Kidney (tissue), 14 donors: ENCODE measurements around the gene AGO1. TPM values are rescaled to one million over a fixed set of nuclear protein-coding genes. Genes with fewer than 3 reads are reported as not detected.
"Not testable (repeated sequence)": the region's sequence is repeated elsewhere in the genome, so short reads cannot be mapped to it uniquely, and the experiment has no call there.

Experiments used
- DNase-seq, 5 donors: peaks; one replicate each; pipeline ENCODE4 v3.0.0-alpha.2; 2013 to 2020
- FAIRE-seq: peaks from 2 replicates; lab custom pipeline; 2012; peaks lifted over from hg19 to GRCh38; lab: Jason Lieb, UNC
- H3K27ac ChIP-seq, 2 donors: one replicate each; pipeline ENCODE4 v1.7.0; 2013; ENCODE audit warnings: low read depth in 2 of 2, low read length in 2 of 2, inconsistent platforms in 1 of 2
- H3K27me3 ChIP-seq: one replicate; pipeline ENCODE4 v1.7.1; 2013; ENCODE audit warnings: low read length, inconsistent platforms; ENCODE audit not compliant: control insufficient read depth, insufficient read depth
- H3K36me3 ChIP-seq, 3 donors: one replicate each; pipeline versions ENCODE4 v1.7.0 to v1.7.1; 2013; ENCODE audit warnings: low read length in 3 of 3, control low read depth in 1 of 3, inconsistent platforms in 1 of 3; ENCODE audit not compliant: insufficient read depth in 3 of 3, control insufficient read depth in 2 of 3
- H3K4me1 ChIP-seq, 3 donors: one replicate each; pipeline versions ENCODE4 v1.7.0 to v1.7.1; 2013; ENCODE audit warnings: low read length in 3 of 3, inconsistent platforms in 1 of 3, low read depth in 1 of 3; ENCODE audit not compliant: control insufficient read depth in 2 of 3, insufficient read depth in 2 of 3
- H3K4me3 ChIP-seq, 3 donors: one replicate each; pipeline versions ENCODE4 v1.7.0 to v1.8.1; 2013; ENCODE audit warnings: low read length in 3 of 3, control low read depth in 1 of 3, inconsistent platforms in 1 of 3
- H3K9ac ChIP-seq, 3 donors: one replicate each; pipeline versions ENCODE4 v1.7.0 to v1.7.1; 2013; ENCODE audit warnings: low read length in 3 of 3, control low read depth in 1 of 3, inconsistent platforms in 1 of 3
- H3K9me3 ChIP-seq, 3 donors: one replicate each; pipeline versions ENCODE4 v1.7.0 to v1.7.1; 2013; ENCODE audit warnings: low read length in 3 of 3, control low read depth in 1 of 3, inconsistent platforms in 1 of 3; ENCODE audit not compliant: control insufficient read depth in 2 of 3, insufficient read depth in 1 of 3
- intact Hi-C: fragments of 100-400 bp; cut with DNase I; formaldehyde crosslinking; loops from one replicate; pipeline ENCODE4 v1.11.1; 2022
- polyA plus RNA-seq: library from polyadenylated mRNA; stranded (reverse); fragments of 350-450 nt; fragmentation: Illumina TruSeq; extraction: RNeasy Lipid Tissue Mini Kit (QIAGEN cat#74804); gene quantifications from one replicate; pipeline ENCODE4 v1.2.3, GENCODE V29; 2014; ENCODE audit warnings: low read depth, low replicate concordance; ENCODE audit not compliant: insufficient read depth
- total RNA-seq: library from RNA; stranded (reverse); fragmentation: NEBNext Ultra II Directional; extraction: Animal tissue kit (Norgen Biotek cat#: 25700); gene quantifications from one replicate; pipeline ENCODE4 v1.2.1, GENCODE V29; 2021
- TF ChIP-seq, protein P1 (sequence below): IDR thresholded peaks from 3 replicates; pipeline ENCODE4 v1.5.1; 2012; ENCODE audit warnings: mild to moderate bottlenecking, moderate library complexity, borderline replicate concordance; ENCODE audit not compliant: insufficient read depth; ENCODE audit errors: extremely low read depth
- donor health status: control.
- donor health status: control.
- donor health status: control.
- donor health status: control.
- donor health status: control.
- donor health status: DM: yes; HTN: yes; CAD: no.
- donor health status: Normal renal cell carcinoma (clear cell type).

The AGO1 gene
- total and polyA plus RNA-seq, 2 donors from 2014 or later = 3.3 to 21.4 TPM

DNA sequence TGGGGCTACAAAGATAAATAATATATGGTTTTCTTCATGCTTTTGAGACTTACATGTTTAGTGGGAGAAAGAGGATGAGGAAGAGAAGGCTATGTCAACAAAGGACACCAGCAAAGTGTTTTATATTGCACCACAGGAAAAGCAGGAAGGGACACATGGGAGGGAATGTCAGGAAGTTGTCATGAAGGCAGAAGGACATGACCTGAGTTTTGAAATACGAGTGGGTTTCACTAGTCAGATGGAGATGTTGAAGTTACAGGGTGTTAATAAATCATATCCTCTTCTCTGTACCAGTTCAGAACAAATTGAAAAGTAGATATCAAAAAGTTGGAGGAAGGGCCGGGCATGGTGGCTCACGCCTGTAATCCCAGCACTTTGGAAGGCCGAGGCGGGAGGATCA, 18.2 kb upstream of the AGO1 start:
- TF ChIP-seq, protein P1, sequence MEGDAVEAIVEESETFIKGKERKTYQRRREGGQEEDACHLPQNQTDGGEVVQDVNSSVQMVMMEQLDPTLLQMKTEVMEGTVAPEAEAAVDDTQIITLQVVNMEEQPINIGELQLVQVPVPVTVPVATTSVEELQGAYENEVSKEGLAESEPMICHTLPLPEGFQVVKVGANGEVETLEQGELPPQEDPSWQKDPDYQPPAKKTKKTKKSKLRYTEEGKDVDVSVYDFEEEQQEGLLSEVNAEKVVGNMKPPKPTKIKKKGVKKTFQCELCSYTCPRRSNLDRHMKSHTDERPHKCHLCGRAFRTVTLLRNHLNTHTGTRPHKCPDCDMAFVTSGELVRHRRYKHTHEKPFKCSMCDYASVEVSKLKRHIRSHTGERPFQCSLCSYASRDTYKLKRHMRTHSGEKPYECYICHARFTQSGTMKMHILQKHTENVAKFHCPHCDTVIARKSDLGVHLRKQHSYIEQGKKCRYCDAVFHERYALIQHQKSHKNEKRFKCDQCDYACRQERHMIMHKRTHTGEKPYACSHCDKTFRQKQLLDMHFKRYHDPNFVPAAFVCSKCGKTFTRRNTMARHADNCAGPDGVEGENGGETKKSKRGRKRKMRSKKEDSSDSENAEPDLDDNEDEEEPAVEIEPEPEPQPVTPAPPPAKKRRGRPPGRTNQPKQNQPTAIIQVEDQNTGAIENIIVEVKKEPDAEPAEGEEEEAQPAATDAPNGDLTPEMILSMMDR = no peak
- intact Hi-C loops = no loop called here
- no peak for DNase-seq
- Histone ChIP-seq H3K9ac (no peak overlapping the region), H3K4me3 (no peak overlapping the region), H3K9me3 (no peaks in the 10 kb centered on the region), H3K27me3 (no peaks in the 10 kb centered on the region), H3K27ac (no peak overlapping the region), H3K4me1 (peaks cover 0 to 2% (median 0%) of the 10 kb centered on the region in 3 donors), H3K36me3 (no peaks in the 10 kb centered on the region)
- FAIRE-seq = no peak

GRCh38 chr1:35866991-35867390, 16.0 kb upstream of the AGO1 start:
- H3K27ac ChIP-seq = no peak overlapping the region
- intact Hi-C loops = no loop called here
- no peak overlapping the region for H3K9ac ChIP-seq
- no peak overlapping the region for H3K4me3 ChIP-seq
- H3K9me3 ChIP-seq = no peaks in the 10 kb centered on the region
- H3K36me3 ChIP-seq = no peaks in the 10 kb centered on the region
- peaks cover 0 to 2% (median 0%) of the 10 kb centered on the region in 3 donors for H3K4me1 ChIP-seq
- no peak for FAIRE-seq
- TF ChIP-seq, protein P1 = no peak
- H3K27me3 ChIP-seq = no peaks in the 10 kb centered on the region
- DNase-seq = no peak

DNA sequence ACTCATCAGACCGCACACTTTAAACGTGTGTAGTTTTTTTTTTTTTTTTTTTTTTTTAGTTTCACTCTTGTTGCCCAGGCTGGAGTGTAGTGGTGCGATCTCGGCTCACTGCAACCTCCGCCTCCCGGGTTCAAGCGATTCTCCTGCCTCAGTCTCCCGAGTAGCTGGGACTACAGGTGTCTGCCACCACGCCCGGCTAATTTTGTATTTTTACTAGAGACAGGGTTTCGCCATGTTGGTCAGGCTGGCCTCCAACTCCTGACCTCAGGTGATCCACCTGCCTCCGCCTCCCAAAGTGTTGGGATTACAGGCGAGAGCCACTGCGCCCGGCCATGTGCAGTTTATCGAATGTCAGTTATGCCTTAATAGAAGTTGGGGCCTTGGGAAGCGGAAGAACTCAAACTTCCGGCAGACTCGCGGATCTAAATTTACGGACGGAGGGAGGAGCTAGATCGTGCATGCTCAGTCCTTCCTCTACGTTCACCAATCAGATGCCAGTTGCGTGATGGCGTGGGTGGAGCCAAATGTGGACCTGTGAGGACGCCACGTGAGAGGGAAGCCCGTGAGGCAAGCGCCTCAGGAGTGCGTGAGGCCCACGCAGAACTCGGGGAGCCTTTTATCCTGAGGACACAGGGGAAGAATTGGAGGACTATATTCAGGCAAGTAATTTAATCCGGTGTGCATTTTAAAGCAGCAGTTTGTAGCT, 13.6 kb upstream of the AGO1 start:
- intact Hi-C loops, H3K27me3 ChIP-seq, H3K36me3 ChIP-seq, H3K27ac ChIP-seq, H3K9ac ChIP-seq, H3K9me3 ChIP-seq, H3K4me1 ChIP-seq, H3K4me3 ChIP-seq, DNase-seq, FAIRE-seq: not testable (repeated sequence)

DNA sequence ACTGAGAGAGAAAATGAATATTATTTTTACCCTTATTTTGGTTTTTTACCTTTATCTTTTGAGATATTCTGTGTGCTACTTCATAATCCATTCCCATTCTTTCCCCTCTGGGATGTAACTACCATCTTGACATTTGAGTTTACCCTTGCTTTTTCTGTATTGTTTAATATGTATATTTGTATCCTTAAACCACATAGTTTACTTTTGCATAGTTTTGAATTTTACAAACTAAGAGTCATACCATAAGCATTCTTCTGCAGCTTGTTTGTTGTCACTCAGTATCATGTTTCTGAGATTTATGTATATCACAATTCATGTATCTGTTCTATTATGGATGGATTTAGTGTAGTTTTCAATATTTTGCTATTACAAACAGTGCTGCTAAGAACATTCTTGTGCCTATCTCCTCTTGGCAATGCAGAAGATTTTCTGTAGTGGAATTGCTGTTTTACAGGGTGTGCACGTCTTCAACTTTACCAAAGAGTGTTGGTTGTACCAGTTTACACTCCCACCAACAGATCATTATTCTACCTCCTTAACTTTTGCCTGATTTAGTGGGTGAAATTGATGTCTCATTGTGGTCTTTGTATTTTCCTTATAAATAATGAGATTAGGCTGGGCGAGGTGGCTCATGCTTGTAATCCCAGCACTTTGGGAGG, 12.2 kb upstream of the AGO1 start:
- TF ChIP-seq, protein P1 = no peak
- no peaks in the 10 kb centered on the region for H3K9me3 ChIP-seq
- H3K27ac ChIP-seq = no peak overlapping the region
- H3K27me3 ChIP-seq = no peaks in the 10 kb centered on the region
- no peaks in the 10 kb centered on the region for H3K36me3 ChIP-seq
- no peak overlapping the region for H3K4me3 ChIP-seq
- H3K4me1 ChIP-seq = no peaks in the 10 kb centered on the region
- FAIRE-seq (no peak), DNase-seq (no peak)
- intact Hi-C loops = no loop called here
- H3K9ac ChIP-seq = no peak overlapping the region
